ENCODE measurements around the gene USP9X.
"Not testable (repeated sequence)": the region's sequence is repeated elsewhere in the genome, so short reads cannot be mapped to it uniquely, and the experiment has no call there.

The USP9X gene

GRCh38 chrX:41209853-41210252 lies 124.6 kb downstream of the USP9X start:
- no peak for DNase-seq

GRCh38 chrX:41224605-41225004 lies 139.4 kb downstream of the USP9X start:
- no peak for DNase-seq

- no peak for DNase-seq
Observed at GRCh38 chrX:41233988-41234387, 148.7 kb downstream of the USP9X start.

- not testable (repeated sequence) for DNase-seq
Observed at GRCh38 chrX:41234471-41234870, 149.2 kb downstream of the USP9X start.

GRCh38 chrX:41234962-41235361 lies 149.7 kb downstream of the USP9X start:
- no peak for DNase-seq

- DNase-seq = no peak
Observed at GRCh38 chrX:41236629-41237028, 151.4 kb downstream of the USP9X start.

- no peak for DNase-seq
Observed at GRCh38 chrX:41240509-41240908, 155.3 kb downstream of the USP9X start.

GRCh38 chrX:41241962-41242361 lies 156.7 kb downstream of the USP9X start:
- DNase-seq = no peak

GRCh38 chrX:41245641-41246040 lies 160.4 kb downstream of the USP9X start:
- DNase-seq = no peak

GRCh38 chrX:41250867-41251266 lies 165.6 kb downstream of the USP9X start:
- no peak for DNase-seq

GRCh38 chrX:41257801-41258200 lies 172.6 kb downstream of the USP9X start:
- DNase-seq = no peak

GRCh38 chrX:41258226-41258625 lies 173.0 kb downstream of the USP9X start:
- no peak for DNase-seq

- DNase-seq = no peak
Observed at GRCh38 chrX:41258871-41259270, 173.6 kb downstream of the USP9X start.

GRCh38 chrX:41259516-41259915 lies 174.3 kb downstream of the USP9X start:
- no peak for DNase-seq

- DNase-seq = no peak
Observed at GRCh38 chrX:41265615-41266014, 180.4 kb downstream of the USP9X start.

- no peak for DNase-seq
Observed at GRCh38 chrX:41273638-41274037, 188.4 kb downstream of the USP9X start.

GRCh38 chrX:41275661-41276609 lies 190.7 kb downstream of the USP9X start:
- DNase-seq = peak; percentile 62

GRCh38 chrX:41276661-41277506 lies 191.6 kb downstream of the USP9X start:
- no peak for DNase-seq

- DNase-seq = not testable (repeated sequence)
Observed at GRCh38 chrX:41282307-41282706, 197.1 kb downstream of the USP9X start.

- not testable (repeated sequence) for DNase-seq
Observed at GRCh38 chrX:41285928-41286327, 200.7 kb downstream of the USP9X start.
